Mesendoderm (in vitro differentiated cells): ENCODE measurements around the gene TSACC.

ENCODE experiments used
- DNase-seq: peaks from one replicate; pipeline ENCODE4 v3.0.0; 2013
- H2AK5ac ChIP-seq: 2 replicates; pipeline ENCODE4 v1.6.1; 2013; ENCODE audit warnings: low read length, inconsistent platforms
- H2BK120ac ChIP-seq: 2 replicates; pipeline ENCODE4 v1.6.1; 2013; ENCODE audit warnings: low read depth, mild to moderate bottlenecking, low read length, moderate library complexity, mixed read lengths
- H2BK15ac ChIP-seq: replicated peaks from 2 replicates; pipeline ENCODE4 v1.6.1; 2013; ENCODE audit warnings: low read depth, mild to moderate bottlenecking, moderate library complexity
- H2BK5ac ChIP-seq: 2 replicates; pipeline ENCODE4 v1.6.1; 2013; ENCODE audit warnings: low read length, inconsistent platforms
- H3K18ac ChIP-seq: 2 replicates; pipeline ENCODE4 v1.6.1; 2013; ENCODE audit warnings: mild to moderate bottlenecking, low read length, mixed read lengths
- H3K23ac ChIP-seq: one replicate; pipeline ENCODE4 v1.6.1; 2013; ENCODE audit warnings: low read length
- H3K27ac ChIP-seq: 2 replicates; pipeline ENCODE4 v1.5.1; 2013; ENCODE audit warnings: low read depth, mild to moderate bottlenecking, inconsistent platforms, low read length, moderate library complexity
- H3K27me3 ChIP-seq: 2 replicates; pipeline ENCODE4 v1.6.1; 2013; ENCODE audit warnings: low read length, control low read depth, mild to moderate bottlenecking, inconsistent platforms; ENCODE audit not compliant: insufficient read depth, poor library complexity
- H3K36me3 ChIP-seq: 2 replicates; pipeline ENCODE4 v1.6.1; 2013; ENCODE audit warnings: low read length, inconsistent platforms; ENCODE audit not compliant: control insufficient read depth, insufficient read depth
- H3K4ac ChIP-seq: one replicate; pipeline ENCODE4 v1.6.1; 2013; ENCODE audit warnings: low read depth, mild to moderate bottlenecking, low read length, moderate library complexity
- H3K4me1 ChIP-seq: 2 replicates; pipeline ENCODE4 v1.6.1; 2013; ENCODE audit warnings: low read depth, low read length, inconsistent platforms; ENCODE audit not compliant: control insufficient read depth
- H3K4me2 ChIP-seq: 2 replicates; pipeline ENCODE4 v1.6.1; 2013; ENCODE audit warnings: low read length
- H3K4me3 ChIP-seq: 2 replicates; pipeline ENCODE4 v1.5.1; 2013; ENCODE audit warnings: mild to moderate bottlenecking, low read length
- H3K56ac ChIP-seq: one replicate; pipeline ENCODE4 v1.6.1; 2013; ENCODE audit warnings: low read length
- H3K79me1 ChIP-seq: 2 replicates; pipeline ENCODE4 v1.6.1; 2013; ENCODE audit warnings: low read length, inconsistent platforms
- H3K79me2 ChIP-seq: 2 replicates; pipeline ENCODE4 v1.6.1; 2013; ENCODE audit warnings: mild to moderate bottlenecking, low read length; ENCODE audit not compliant: control insufficient read depth, insufficient read depth
- H3K9ac ChIP-seq: 2 replicates; pipeline ENCODE4 v1.6.1; 2013; ENCODE audit warnings: low read length, inconsistent platforms
- H4K5ac ChIP-seq: one replicate; pipeline ENCODE4 v1.6.1; 2013; ENCODE audit warnings: low read length
- H4K8ac ChIP-seq: one replicate; pipeline ENCODE4 v1.6.1; 2013; ENCODE audit warnings: low read depth, mild to moderate bottlenecking, control low read depth, low read length, moderate library complexity
- WGBS: extraction: QIAGEN DNeasy Blood & Tissue Kit; methylation state at CpG from one replicate; pipeline ENCODE4 v1.1.7; 2013; ENCODE audit warnings: low lambda C conversion rate, missing lambda C conversion rate; ENCODE audit not compliant: insufficient coverage; ENCODE audit errors: extremely low coverage; 5-methylcytosine and 5-hydroxymethylcytosine counted together

TSACC gene

DNA sequence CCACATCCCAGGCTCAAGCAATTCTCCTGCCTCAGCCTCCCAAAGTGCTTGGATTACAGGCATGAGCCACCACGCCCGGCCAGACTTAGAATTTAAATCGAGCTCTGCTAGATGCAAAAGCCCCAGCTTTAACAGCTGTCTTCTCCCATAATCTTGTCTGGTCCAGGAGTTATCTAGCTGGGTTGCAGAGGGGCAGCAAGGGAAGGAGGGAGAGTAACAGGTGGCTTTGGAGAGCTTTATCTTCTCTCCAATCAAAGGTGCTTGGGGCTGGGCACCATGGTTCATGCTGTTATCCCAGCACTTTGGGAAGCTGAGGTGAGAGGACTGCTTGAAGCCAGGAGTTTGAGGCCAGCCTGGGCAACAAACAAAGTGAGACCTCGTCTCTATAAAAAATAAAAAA is 34.5 kb downstream of the TSACC start:
- Histone ChIP-seq H4K5ac (no peak overlapping the region), H2BK5ac (no peak overlapping the region), H3K27me3 (no peaks in the 10 kb centered on the region), H4K8ac (no peak overlapping the region), H3K18ac (no peak overlapping the region), H2AK5ac (no peak overlapping the region), H3K4me2 (no peak overlapping the region), H2BK120ac (no peak overlapping the region), H3K4me1 (peaks cover 7% of the 10 kb centered on the region), H3K9ac (no peak overlapping the region), H3K4me3 (no peak overlapping the region), H3K36me3 (no peaks in the 10 kb centered on the region), H2BK15ac (no peak overlapping the region), H3K23ac (no peak overlapping the region), H3K79me2 (no peaks in the 10 kb centered on the region), H3K79me1 (no peaks in the 10 kb centered on the region), H3K56ac (no peak overlapping the region), H3K27ac (no peak overlapping the region), H3K4ac (no peak overlapping the region)
- no peak for DNase-seq
- no CpG with 5 or more reads among the region's 4 CpGs for WGBS

DNA sequence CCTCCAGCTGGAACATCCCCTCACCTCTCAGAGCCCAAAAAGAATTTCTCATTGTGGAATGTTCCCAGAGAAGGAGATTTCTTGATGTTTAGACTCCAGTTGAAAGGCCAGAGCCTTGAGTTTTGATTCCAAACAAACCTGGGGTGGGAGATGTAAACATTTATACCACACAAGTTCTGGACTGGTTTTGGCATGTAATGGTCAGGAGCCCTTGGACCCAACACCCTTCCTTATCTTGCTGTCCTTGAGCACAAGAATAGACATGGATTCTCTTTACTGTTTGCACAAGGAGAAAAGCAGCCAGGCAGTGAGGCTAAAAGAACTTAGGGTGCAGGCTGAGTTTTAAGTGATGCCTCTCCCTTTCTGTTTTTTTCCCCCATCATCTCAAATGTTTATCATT is 35.2 kb downstream of the TSACC start:
- no peak overlapping the region for H3K18ac ChIP-seq
- H3K36me3 ChIP-seq, result no peaks in the 10 kb centered on the region
- no peaks in the 10 kb centered on the region for H3K27me3 ChIP-seq
- no peak overlapping the region for H3K4me2 ChIP-seq
- H3K79me1 ChIP-seq, result no peaks in the 10 kb centered on the region
- peaks cover 7% of the 10 kb centered on the region for H3K4me1 ChIP-seq
- H4K5ac ChIP-seq, result no peak overlapping the region
- H4K8ac ChIP-seq, result no peak overlapping the region
- no peak for DNase-seq
- no peak overlapping the region for H2AK5ac ChIP-seq
- H3K4me3 ChIP-seq, result no peak overlapping the region
- no peak overlapping the region for H3K27ac ChIP-seq
- no peak overlapping the region for H3K23ac ChIP-seq
- no peak overlapping the region for H3K4ac ChIP-seq
- H3K9ac ChIP-seq, result no peak overlapping the region
- no peak overlapping the region for H2BK15ac ChIP-seq
- no peak overlapping the region for H3K56ac ChIP-seq
- no peak overlapping the region for H2BK5ac ChIP-seq
- H2BK120ac ChIP-seq, result no peak overlapping the region
- no peaks in the 10 kb centered on the region for H3K79me2 ChIP-seq

DNA sequence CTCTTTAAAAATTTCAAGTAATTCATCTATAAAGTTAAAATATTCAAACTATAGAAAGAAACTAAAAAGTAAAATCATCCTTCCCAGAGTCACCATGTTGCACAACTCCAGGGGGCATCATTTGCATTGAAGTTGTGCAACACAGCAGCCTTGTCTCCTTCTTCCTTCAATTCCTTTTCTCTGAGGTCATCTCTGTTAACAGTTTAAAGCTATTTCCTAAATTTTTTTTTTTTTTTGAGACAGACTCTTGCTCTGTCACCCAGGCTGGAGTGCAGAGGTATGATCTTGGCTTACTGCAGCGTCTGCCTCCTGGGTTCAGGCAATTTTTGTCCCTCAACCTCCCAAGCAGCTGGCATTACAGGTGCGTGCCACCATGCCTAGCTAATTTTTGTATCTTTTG is 37.8 kb downstream of the TSACC start:
- Histone ChIP-seq H3K9ac (no peak overlapping the region), H3K56ac (no peak overlapping the region), H3K79me1 (no peaks in the 10 kb centered on the region), H3K4ac (no peak overlapping the region), H4K5ac (no peak overlapping the region), H3K4me2 (no peak overlapping the region), H3K79me2 (no peaks in the 10 kb centered on the region), H3K4me1 (peaks cover 2% of the 10 kb centered on the region), H3K36me3 (no peaks in the 10 kb centered on the region), H4K8ac (no peak overlapping the region), H2BK5ac (no peak overlapping the region), H3K18ac (no peak overlapping the region), H2BK120ac (no peak overlapping the region), H3K27me3 (no peaks in the 10 kb centered on the region), H3K27ac (no peak overlapping the region), H3K4me3 (no peak overlapping the region), H2AK5ac (no peak overlapping the region), H2BK15ac (no peak overlapping the region), H3K23ac (no peak overlapping the region)
- peak; percentile 79 for DNase-seq
- WGBS, result no CpG with 5 or more reads among the region's 2 CpGs

DNA sequence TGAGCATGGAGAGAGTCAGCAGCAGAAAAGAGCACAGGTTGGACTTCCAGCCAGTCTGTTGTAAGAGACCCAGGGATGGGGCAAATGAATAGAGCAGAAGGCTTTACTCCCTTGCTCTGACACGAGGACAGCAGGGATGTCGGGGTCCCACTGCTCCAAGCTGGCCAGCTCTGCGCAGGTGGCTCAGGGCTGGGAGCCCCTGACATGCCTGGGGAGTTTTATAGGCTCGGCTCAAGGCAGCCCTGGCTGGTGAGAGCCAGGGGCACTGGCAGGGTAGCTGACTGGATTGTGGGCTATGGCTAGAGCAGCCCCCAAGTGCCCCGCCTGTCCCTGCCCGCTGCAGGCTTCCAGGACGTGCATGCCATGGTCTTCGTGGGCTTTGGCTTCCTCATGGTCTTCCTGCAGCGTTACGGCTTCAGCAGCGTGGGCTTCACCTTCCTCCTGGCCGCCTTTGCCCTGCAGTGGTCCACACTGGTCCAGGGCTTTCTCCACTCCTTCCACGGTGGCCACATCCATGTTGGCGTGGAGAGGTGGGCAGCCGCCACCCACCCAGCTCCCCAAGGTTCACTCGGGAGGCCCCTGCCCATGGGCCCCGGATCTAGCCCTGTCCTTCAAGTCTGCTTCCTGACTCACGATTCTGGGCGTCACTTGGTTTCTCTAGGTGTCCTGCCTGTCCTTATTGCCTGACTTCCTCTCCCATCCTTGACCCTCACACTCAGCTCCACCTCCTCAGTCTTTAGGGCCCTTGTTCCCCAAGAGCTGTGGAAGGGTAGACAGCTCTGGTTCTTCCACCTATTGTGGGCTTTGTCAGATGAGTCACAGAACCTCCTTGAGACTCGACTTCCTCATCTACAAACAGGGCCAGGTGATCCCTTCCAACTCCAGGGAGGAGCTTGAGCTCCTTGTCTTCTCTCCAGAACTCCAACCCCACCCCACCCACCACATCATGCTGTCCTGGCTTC is 38.9 kb downstream of the TSACC start:
- peak overlapping the region; percentile 34 for H3K56ac ChIP-seq
- no peak overlapping the region for H2BK120ac ChIP-seq
- H3K36me3 ChIP-seq, result no peaks in the 10 kb centered on the region
- no peak overlapping the region for H3K23ac ChIP-seq
- no peak overlapping the region for H3K4ac ChIP-seq
- H2BK15ac ChIP-seq, result no peak overlapping the region
- H3K4me1 ChIP-seq, result peaks cover 2% of the 10 kb centered on the region
- no peak overlapping the region for H3K27ac ChIP-seq
- H3K27me3 ChIP-seq, result no peaks in the 10 kb centered on the region
- no peak overlapping the region for H4K5ac ChIP-seq
- H3K4me3 ChIP-seq, result no peak overlapping the region
- H3K18ac ChIP-seq, result no peak overlapping the region
- no peak overlapping the region for H2BK5ac ChIP-seq
- WGBS, result no CpG with 5 or more reads among the region's 20 CpGs
- no peak overlapping the region for H3K9ac ChIP-seq
- no peak overlapping the region for H2AK5ac ChIP-seq
- no peaks in the 10 kb centered on the region for H3K79me2 ChIP-seq
- no peak overlapping the region for H3K4me2 ChIP-seq
- DNase-seq, result no peak
- H3K79me1 ChIP-seq, result no peaks in the 10 kb centered on the region
- no peak overlapping the region for H4K8ac ChIP-seq

DNA sequence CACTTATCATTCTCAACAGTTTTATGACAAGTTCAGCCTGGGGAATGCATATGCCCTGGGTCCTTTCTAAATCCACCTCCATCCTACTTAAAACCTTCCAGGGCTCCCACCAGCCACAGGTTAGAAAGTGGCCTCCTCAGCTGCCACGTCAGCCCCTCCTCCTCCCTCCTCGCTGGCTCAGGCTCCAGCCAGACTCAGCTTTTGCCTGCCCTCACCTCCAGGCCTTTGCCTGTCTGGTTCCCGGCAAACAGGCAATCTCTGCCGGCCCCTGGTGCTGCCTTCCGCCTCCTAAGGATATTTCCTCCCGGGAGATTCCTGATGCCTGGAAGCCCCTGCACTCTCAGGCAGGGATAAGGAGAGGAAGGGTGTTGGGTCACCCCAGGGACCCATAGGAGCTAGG is 40.2 kb downstream of the TSACC start:
- H3K18ac ChIP-seq, result no peak overlapping the region
- no peak overlapping the region for H4K5ac ChIP-seq
- no peak overlapping the region for H3K9ac ChIP-seq
- peak overlapping the region; percentile 42 for H3K56ac ChIP-seq
- DNase-seq, result no peak
- no peak overlapping the region for H3K23ac ChIP-seq
- H3K4me3 ChIP-seq, result no peak overlapping the region
- H2BK15ac ChIP-seq, result no peak overlapping the region
- no peak overlapping the region for H3K4me2 ChIP-seq
- no peak overlapping the region for H3K27ac ChIP-seq
- H2AK5ac ChIP-seq, result no peak overlapping the region
- no peaks in the 10 kb centered on the region for H3K79me2 ChIP-seq
- no peak overlapping the region for H2BK120ac ChIP-seq
- no peaks in the 10 kb centered on the region for H3K27me3 ChIP-seq
- no peak overlapping the region for H4K8ac ChIP-seq
- no peaks in the 10 kb centered on the region for H3K36me3 ChIP-seq
- no peak overlapping the region for H2BK5ac ChIP-seq
- H3K4ac ChIP-seq, result no peak overlapping the region
- no peaks in the 10 kb centered on the region for H3K79me1 ChIP-seq
- WGBS, result no CpG with 5 or more reads among the region's 6 CpGs
- H3K4me1 ChIP-seq, result peaks cover 2% of the 10 kb centered on the region
